ENCODE results near the gene MRPL41.
"Not testable (repeated sequence)": the region's sequence is repeated elsewhere in the genome, so short reads cannot be mapped to it uniquely, and the experiment has no call there.

MRPL41 gene

DNA sequence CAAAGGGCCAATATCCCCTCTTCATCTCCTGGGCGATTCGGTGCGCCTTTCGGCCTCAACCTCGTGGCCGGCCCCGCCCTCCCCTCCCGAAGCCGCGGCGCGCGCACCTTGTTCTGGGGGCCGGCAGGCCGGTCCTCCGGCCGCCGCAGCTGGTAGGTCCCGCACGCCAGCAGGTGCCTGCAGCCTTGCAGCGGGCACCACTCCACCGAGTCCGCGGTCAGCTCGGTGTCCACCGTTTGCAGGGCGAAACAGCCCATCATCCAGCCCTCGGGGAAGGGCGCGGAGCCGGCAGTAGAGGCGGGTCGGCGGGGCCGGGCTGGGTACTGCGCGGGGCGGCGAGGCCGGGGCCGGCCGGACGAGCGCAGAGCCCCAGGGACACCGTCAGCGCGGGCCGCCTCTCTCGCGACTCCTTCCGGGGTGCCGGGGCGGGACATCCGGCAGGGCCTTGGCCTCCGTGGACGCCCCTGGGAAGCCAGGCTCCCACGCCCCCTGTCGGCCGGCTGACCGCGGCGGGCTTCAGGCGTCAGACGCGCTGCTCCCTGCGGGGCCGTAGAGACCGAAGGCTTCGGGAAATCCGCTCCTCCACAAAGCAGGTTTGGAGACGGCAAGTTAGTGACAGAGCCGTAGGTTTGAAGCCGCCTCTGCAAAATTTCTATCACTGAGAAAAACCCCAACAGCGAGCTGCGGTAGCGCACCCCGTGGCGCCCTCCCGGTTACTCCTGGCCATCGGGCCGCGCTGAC is 27.0 kb downstream of the MRPL41 start, which contains the start of gene DPH7:
TSS of gene DPH7 (minus strand) at position 408 of the 741 bp plus-strand sequence. CDS start at position 260, 148 bp downstream.
- in situ Hi-C loops (cut with HindIII; ENCODE audit: low pct_ligation_motif_present, low pct_unique_long_range_greater_than_20kb, low sequenced_read_pairs) = no loop called here

DNA sequence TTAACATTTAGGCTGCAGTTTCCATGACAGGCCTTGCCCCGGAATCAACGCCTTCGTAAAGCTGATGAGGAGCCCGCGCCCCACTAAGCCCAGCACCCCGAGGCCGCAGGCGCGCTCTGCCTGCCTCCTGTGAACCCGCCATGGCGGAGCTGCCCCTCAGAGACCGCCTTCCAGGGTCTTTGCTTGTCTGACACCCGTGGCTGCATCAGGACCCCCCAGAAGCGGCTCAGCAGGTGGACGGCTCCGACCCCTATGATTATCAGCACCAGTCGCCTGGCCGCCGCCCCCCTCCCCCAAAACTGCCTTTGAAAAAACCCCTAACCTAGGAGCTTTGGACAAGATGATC is 27.6 kb downstream of the MRPL41 start:
- in situ Hi-C loops (cut with HindIII; ENCODE audit: low pct_ligation_motif_present, low pct_unique_long_range_greater_than_20kb, low sequenced_read_pairs) = no loop called here
- DNase-seq = no peak

More for the DNA sequence above, 27.0 kb downstream of the MRPL41 start, which contains the start of gene DPH7:
- DNase-seq = peak; percentile 89

DNA sequence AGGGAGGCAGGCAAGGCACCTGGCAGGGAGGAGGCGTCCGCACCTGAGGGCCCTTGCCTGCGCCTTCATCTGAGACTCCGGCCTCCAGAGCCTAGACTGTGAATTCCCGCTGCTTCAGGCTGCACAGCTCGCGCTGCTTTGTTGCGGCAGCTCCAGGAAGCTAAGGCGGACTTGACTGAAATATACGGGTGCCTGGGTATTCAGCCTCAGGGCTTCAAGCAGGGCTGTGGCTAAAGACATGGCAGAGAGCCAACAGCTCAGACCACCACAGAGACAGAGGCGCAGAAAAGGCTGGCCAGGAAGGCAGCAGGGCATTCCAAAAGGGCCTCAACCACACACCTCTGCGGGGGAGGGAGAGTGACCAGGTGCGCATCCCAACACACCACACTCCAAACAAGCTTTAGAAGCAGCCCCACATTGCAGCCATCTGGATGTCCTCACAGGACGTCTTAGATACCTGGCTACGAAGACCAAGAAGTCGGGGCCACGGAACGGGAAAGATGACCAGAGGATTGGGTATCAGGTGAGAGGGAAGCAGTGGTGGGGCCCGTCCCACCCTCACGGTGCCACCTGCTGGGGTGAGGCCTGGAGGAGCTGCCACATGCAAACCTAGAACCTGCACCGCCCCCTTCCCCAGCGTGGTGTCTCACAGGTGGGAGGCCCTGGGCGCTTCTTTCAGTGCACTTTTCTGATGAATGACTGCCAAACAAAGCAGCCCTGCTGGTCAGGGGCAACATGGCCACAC is 28.7 kb downstream of the MRPL41 start:
- DNase-seq = no peak
- in situ Hi-C loops (cut with HindIII; ENCODE audit: low pct_ligation_motif_present, low pct_unique_long_range_greater_than_20kb, low sequenced_read_pairs) = no loop called here

DNA sequence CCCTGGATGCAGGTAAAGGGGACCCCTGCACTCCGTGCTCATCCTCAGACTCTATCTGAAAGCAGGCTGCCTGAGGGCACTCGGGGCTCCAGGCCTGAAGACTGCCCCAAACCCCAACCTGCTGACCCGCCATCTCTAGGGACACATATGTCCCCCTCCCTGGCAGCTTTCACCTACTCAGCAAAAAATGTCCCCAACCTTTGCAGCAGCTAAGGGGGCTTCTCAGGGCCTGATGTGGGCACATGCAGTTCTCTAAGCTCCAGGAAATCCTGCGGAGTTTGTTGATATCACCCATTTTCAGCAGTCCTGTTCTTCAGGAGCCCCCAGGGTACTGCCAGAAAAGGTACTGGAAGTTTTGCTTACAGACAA is 29.3 kb downstream of the MRPL41 start:
- in situ Hi-C loops (cut with HindIII; ENCODE audit: low pct_ligation_motif_present, low pct_unique_long_range_greater_than_20kb, low sequenced_read_pairs) = no loop called here
- DNase-seq = no peak

DNA sequence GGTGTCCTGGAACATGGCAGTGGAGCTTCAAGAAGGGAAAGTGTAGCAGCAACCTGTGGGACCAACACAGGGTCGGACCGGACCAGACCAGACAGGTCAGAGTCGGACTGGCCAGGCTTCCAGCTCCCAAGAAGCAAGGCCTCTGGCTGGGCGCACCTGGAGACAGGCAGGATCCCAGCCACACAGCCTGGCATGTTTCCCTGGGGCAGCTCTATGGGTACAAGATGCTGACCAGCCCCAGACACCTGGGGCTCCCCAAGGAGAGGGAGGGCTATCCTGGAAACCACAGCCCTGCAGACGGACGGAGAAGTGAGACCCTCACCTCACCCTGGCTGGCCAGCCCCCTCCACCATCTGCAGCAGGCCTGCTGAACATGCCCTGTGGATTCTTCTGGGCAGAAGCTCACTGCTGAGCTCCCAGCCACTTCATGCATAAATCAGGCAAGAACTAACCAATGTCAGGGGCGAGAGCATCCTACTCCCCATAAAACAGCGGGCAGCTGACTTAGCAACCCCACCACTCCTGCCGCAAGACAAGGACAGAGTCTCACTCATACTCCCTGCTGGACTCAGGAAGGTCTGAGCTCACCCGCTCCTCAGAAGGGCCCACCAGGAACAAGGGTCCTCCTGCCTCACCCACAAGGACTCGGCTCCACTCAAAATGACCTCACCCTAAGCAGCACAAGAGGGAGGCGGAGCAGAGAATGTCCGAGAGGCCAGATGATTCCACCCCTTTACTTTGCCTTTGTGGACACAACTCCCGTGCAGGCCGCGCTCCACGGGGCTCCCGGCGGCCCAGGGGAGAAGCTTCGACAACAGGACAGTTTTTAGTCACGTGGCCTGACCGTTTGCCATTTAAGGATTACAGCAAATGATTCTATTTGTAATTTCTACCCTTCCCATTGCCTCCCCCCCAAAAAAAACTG is 29.9 kb downstream of the MRPL41 start:
- no peak for DNase-seq
- in situ Hi-C loops (cut with HindIII; ENCODE audit: low pct_ligation_motif_present, low pct_unique_long_range_greater_than_20kb, low sequenced_read_pairs) = no loop called here

DNA sequence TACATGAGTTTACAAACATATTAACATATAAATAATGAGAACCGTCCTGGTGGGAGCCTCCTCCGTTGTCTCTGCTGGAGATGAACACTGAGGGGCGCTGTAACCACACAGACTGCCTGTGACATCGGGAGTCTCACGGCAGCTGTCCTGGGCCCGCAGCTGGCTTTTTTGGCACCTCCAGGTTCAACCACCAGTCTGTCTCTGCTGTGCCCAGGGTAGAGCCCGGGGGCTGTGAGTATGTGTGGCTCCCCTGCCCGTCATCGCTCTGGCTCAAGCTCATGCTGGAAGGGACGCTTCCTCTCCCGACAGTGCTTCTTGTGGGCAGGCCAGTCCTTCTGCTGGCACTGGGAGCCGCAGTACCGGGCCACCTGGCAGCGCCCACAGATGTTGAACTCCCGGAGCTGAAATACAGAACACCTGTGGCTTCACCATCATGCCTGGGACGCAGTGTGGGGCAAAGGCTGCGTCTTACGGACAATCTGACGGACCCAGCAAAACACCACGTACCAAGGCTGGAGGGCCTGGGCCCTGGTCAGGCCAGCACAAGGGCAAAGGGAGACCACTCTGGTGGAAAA is 30.7 kb downstream of the MRPL41 start:
- in situ Hi-C loops (cut with HindIII; ENCODE audit: low pct_ligation_motif_present, low pct_unique_long_range_greater_than_20kb, low sequenced_read_pairs) = no loop called here
- DNase-seq = peak; percentile 24

DNA sequence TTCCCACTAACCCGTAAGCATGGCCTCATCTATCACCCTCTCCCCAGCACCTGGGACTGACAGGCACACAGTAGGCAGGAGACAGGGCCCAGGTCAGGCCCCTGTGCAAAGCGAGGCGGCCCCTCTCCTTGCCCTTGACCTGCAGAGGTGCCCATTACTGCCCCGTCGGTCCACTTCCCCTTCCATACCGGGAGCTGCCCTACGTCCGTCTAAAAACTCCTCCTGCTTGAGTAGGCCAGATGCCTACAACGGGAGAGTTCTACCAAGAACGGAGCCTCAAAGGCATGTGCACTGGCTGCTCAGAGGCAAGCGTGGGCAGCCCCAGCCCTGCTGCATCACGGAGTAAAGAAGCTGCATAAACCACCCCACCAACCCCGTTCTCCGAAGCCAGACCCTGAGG is 31.7 kb downstream of the MRPL41 start:
- in situ Hi-C loops (cut with HindIII; ENCODE audit: low pct_ligation_motif_present, low pct_unique_long_range_greater_than_20kb, low sequenced_read_pairs) = no loop called here
- no peak for DNase-seq

DNA sequence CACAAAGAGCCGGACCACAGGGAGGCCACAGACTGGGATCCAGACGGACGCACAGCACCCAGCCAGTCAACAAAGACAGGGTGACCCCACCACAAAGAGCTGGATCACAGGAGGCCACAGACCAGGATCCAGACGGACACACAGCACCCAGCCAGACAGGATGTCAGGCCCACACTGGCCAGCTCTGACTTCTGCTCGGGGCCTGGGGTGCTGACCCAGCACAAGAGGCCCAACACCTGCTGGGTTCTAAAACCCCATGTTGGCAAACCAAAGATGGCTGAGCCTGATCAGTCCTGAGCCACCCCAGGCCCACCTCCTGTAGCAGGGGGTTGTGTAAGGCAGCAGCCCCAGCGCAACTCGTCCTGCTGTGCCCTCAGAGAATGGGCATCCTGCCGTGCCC is 32.3 kb downstream of the MRPL41 start:
- in situ Hi-C loops (cut with HindIII; ENCODE audit: low pct_ligation_motif_present, low pct_unique_long_range_greater_than_20kb, low sequenced_read_pairs) = no loop called here
- no peak for DNase-seq

DNA sequence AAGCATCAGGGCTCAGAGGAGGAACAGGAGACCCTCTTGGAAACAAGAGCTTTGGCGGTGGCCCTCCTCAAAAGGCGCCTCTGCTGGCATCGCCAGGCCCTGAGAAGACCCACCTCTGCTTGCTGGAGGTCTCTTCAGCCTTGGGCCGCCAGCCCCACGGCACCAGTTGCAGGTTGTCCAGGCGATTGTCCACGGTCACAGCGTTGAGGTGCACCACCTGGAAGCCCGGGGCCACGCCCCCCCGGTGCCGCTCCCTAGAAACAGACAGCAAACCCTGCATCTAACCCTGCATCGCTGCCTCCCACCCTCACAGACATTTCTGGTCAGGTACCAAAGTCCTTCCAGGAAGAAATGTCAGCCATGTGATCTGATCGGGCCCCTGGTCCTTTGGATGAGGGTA is 35.2 kb downstream of the MRPL41 start:
- in situ Hi-C loops (cut with HindIII; ENCODE audit: low pct_ligation_motif_present, low pct_unique_long_range_greater_than_20kb, low sequenced_read_pairs) = no loop called here

DNA sequence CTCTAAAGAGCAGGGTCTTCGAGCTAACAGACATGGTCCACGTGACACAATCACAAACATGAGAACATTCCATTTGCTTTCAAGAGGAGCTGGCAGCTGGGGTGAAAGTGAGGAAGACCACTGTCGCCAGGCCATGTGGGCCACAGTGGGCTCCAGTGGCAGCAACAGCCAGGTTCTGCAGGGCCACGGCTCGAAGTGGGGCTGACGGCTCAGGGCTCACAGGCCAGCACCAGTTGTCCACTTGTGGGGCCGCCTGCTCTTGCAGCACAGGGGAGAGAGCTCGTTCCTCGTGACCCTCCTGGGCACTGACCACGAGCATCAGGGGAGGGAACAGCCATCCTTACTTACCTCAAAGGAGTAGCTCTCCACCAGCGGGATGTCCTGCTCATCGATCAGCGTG is 36.6 kb downstream of the MRPL41 start:
- no peak for DNase-seq
- in situ Hi-C loops (cut with HindIII; ENCODE audit: low pct_ligation_motif_present, low pct_unique_long_range_greater_than_20kb, low sequenced_read_pairs) = no loop called here

More for the DNA sequence above, 35.2 kb downstream of the MRPL41 start:
- DNase-seq = no peak

DNA sequence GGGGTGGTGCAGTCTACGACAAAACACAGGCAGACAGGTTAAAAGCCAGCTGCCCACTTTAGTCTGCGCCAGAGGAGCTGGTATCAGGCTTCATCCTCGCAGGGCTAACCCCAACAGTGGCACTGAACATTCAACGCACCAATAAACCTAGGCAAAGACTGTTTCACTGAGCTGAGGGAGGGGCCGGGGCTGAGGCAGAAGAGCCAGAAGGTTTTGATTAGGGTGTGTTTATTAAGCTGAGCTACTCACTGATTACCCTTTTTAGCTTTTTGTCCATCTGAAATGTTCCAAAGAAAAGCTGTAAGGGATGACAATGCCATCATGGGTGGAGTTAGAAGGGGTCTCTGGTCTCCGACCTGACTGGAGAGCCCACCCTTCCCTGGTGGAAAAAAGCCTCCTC is 37.2 kb downstream of the MRPL41 start:
- in situ Hi-C loops (cut with HindIII; ENCODE audit: low pct_ligation_motif_present, low pct_unique_long_range_greater_than_20kb, low sequenced_read_pairs) = no loop called here
- DNase-seq = no peak

DNA sequence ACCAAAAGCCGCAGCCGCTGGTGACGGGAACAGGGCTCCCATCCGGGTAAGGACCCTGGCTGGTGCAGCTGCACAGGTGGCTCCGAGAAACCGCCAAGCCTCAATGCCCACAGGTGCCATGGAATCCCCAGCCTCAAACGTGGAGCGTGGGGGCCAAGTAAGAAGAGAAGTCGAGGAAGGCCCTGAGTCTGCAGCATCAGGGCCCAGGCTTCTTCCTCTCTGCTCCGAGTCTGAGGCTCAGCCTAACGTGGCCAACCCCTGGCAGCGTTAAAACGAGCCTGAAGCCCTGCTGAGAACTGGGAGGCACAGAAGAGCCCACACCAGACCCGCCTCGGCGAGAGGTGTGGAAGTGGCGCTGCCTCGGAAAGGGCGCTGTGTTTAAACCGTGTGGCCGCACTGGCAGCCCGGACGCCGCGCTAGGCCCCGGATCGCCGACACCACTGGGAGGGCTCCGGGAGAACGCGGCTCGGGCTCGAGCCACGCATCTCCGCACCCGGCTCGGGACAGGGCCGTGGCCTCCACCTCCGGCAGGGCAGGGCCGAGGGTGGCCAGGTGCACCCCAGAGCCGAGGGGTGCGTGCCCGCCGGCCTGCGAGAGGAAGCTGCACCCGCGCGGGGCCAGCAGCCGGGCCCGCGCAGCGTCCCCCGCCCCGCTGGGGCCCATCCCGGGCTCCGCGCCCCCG is 37.9 kb downstream of the MRPL41 start:
- no peak for DNase-seq
- in situ Hi-C loops (cut with HindIII; ENCODE audit: low pct_ligation_motif_present, low pct_unique_long_range_greater_than_20kb, low sequenced_read_pairs) = no loop called here

DNA sequence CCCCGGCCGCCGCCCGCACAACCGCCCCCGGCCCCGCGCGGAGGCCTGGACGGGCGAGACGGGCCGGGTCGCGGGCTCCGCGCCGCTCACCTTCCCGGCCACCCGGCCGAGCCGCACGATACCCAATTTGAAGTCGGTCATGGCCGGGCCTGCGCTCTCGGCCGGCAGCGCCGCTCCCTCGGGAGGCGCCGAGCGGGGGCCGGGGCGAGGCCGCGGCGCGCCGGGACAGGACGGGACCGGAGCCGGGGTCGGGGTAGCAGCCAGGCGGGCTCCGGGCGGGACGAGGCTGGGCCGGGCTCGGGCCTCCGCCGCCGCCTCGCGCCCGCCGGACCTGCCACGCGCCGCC is 38.4 kb downstream of the MRPL41 start:
- in situ Hi-C loops (cut with HindIII; ENCODE audit: low pct_ligation_motif_present, low pct_unique_long_range_greater_than_20kb, low sequenced_read_pairs) = no loop called here
- DNase-seq = no peak

DNA sequence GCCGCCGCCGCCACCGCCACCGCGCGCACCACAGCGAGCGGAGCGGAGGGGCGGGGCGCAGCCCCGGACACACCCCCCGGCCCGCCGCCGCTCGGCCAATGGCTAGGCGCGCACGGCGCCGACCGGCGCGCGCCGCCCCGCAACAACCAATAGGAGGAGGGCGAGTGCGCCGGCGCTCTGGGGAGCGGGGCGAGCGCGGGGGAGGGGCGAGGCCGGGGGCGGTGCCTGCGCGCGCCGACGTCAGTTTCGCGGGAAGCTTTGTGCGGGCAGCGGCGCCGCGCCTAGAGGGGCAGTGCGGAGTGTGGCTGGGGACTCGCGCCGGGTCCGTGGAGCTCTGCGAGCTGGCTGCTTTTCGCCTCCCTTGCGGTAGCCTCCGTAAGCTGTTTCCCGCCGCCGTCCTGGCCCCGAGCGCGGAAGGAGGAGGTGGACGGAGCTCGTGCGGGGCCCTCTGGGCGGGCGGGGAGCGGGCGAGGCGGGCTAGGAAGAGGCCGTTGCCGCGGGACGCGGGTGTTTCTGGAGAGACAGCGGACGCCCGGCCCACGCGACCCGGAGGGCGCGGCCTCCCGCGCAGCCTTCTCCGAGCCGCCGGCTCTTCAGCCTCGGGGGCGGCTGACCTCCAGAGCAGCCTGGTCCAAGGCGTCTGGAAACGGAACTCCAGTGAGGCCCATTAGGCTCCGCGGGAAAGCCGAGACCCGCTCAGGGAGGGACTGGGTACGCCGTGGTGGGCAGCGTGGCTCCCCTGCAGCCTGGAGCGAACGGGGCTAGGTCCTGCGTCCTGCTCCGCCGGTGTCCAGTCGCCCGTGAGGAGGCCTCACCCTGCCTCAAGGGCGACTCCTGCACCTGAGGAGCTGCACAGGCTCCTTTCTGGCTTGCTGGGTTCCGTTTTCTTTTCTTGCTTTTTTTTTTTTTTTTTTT is 39.0 kb downstream of the MRPL41 start, which contains the start of gene ZMYND19:
TSS of gene ZMYND19 (minus strand) at position 44 of the 915 bp plus-strand sequence. CDS start 249 bp downstream, outside the sequence.
- in situ Hi-C loops (cut with HindIII; ENCODE audit: low pct_ligation_motif_present, low pct_unique_long_range_greater_than_20kb, low sequenced_read_pairs) = no loop called here
- peak; percentile 83 for DNase-seq

DNA sequence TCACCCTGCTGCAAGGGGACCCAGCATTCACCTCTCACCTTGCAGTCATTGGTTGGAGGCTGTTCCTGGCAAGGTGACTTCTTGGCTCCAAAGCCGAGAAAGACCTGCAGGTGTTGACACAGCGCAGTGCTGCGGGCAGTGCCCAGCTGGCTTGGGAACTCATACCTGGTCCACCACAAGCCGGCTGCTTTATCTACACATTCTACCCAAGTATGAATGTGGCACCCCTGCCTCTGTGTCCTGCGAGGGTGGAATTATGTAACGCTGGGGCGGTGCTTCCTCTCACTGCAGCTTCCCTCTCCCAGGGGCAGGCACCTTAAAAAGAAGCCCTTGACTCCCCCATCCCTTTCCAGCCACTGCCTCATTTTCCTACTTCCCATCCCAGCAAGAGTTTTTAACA is 41.1 kb downstream of the MRPL41 start:
- in situ Hi-C loops (cut with HindIII; ENCODE audit: low pct_ligation_motif_present, low pct_unique_long_range_greater_than_20kb, low sequenced_read_pairs) = no loop called here
- no peak for DNase-seq

DNA sequence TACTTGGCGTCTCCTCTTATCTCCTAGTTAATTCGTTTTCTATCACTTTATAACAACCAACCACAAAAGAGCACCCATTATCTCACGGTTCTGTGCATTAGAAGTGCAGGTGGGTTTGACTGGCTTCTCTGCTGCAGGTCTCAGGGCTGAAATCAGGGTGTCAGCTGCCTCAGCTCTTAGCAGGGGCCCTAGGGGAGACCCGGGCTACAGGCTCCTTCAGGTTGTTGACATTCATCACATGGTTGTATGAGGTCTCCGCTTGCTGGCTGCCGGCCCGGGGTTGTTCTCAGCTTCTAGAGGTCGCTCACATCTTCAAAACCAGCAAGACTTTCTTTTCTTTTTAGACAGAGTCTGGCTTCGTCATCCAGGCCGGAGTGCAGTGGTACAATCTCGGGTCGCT is 41.5 kb downstream of the MRPL41 start:
- DNase-seq = no peak
- in situ Hi-C loops (cut with HindIII; ENCODE audit: low pct_ligation_motif_present, low pct_unique_long_range_greater_than_20kb, low sequenced_read_pairs) = no loop called here

DNA sequence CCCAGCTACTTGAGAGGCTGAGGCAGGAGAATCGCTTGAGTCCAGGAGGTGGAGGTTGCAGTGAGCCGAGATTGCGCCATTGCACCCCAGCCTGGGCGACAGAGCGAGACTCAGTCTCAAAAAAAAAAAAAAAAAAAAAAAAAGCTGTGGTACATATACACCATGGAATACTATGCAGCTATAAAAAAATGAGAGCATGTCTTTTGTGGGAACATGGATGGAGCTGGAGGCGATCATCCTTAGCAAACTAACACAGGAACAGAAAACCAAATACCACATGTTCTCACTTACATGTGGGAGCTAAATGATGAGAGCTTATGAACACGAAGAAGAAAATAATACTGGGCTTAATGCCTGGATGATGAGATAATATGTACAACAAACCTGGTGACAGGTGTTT is 44.9 kb downstream of the MRPL41 start:
- DNase-seq; in situ Hi-C loops (cut with HindIII; ENCODE audit: low pct_ligation_motif_present, low pct_unique_long_range_greater_than_20kb, low sequenced_read_pairs): not testable (repeated sequence)
